ENCODE results near the gene ZNF532.

Gene ZNF532

DNA sequence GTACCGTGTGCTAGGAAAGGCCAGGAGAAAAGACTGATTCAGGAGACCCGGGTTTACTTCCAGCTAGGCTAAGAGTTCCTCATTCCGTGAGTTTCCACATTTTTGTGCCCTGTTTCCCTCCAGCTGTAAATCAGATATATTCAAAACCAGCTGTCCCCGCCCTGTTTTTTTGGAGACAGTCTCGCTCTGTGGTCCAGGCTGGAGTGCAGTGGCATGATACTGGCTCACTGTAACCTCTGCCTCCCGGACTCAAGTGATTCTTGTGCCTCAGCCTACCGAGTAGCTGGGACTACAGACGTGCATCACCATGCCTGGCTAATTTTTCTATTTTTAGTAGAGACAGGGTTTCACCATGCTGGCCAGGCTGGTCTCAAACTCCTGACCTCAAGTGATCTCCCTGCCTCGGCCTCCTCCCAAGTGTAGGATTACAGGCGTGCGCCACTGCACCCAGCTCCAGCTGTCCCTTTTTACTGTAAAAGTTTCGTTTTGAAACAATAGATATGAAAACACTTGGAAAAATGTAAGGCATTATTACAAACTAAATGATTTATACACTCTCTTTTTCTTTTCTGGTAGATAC lies 162.2 kb downstream of the ZNF532 start:
- no peak overlapping the region for H3K4me2 ChIP-seq (ENCODE audit: low read length)
- TF ChIP-seq, protein P1, sequence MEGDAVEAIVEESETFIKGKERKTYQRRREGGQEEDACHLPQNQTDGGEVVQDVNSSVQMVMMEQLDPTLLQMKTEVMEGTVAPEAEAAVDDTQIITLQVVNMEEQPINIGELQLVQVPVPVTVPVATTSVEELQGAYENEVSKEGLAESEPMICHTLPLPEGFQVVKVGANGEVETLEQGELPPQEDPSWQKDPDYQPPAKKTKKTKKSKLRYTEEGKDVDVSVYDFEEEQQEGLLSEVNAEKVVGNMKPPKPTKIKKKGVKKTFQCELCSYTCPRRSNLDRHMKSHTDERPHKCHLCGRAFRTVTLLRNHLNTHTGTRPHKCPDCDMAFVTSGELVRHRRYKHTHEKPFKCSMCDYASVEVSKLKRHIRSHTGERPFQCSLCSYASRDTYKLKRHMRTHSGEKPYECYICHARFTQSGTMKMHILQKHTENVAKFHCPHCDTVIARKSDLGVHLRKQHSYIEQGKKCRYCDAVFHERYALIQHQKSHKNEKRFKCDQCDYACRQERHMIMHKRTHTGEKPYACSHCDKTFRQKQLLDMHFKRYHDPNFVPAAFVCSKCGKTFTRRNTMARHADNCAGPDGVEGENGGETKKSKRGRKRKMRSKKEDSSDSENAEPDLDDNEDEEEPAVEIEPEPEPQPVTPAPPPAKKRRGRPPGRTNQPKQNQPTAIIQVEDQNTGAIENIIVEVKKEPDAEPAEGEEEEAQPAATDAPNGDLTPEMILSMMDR (IDR thresholded peaks at IDR 0.05; ENCODE audit: low read depth, low read length): no peak
- TF ChIP-seq EZH2phosphoT487 (IDR thresholded peaks at IDR 0.05; ENCODE audit: low read depth): no peak
- no peaks in the 10 kb centered on the region for H3K36me3 ChIP-seq (replicated peaks; ENCODE audit: low read depth, low read length)
- H3K27me3 ChIP-seq (ENCODE audit: low read depth, low read length): no peaks in the 10 kb centered on the region
- 0 out of 2 replicates have a peak, but pooled peaks cover 2% of the 10 kb centered on the region for H3K9me3 ChIP-seq (ENCODE audit: insufficient read depth, low read length)
- no peak overlapping the region for H3K9ac ChIP-seq (ENCODE audit: low read length)
- no peaks in the 10 kb centered on the region for H4K20me1 ChIP-seq (ENCODE audit: insufficient read depth, low read length)
- H3K79me2 ChIP-seq (ENCODE audit: low read length): no peaks in the 10 kb centered on the region
- no peak overlapping the region for H3K27ac ChIP-seq (ENCODE audit: low read length)
- H3K4me1 ChIP-seq (ENCODE audit: low read length): peaks cover 8% of the 10 kb centered on the region
- no peak overlapping the region for H2AFZ ChIP-seq (ENCODE audit: low read depth, low read length)
- H3K4me3 ChIP-seq (ENCODE audit: low read length): no peak overlapping the region

DNA sequence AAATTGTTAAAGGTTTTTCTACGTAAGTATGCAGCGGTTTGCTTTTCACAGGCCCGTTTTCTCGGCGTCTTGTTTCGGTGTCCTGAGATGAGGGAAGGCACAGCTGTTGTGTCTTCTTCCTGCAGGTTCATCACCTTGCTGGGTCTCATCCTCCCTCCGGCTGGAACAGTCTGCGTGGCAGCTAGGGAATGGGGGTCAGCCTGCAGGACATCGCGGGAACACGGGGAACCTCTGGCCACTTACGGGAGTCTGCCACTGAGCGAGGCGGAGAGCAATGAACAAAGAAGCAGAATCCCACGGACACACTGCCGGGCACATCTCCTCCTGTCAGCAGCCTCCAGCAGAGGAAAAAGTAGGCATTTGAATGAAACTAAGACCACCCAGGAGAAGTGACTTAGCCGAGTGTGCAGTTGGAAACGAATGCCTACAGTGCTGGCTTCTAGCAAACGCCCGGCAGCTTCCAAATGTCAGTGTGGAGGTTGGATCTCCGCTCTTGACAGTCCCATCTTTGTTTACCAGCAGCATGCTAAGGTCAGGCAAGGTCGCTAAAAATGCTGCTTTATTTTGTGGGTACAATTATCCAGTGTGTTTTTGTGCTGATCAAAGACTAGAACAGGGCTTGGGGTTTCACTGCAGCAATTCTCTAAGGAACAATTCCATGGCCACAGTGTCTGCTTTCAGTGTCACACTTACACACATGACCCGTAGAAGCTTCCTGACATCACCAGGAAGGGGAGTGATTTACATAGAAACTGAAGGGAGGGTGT lies 165.2 kb downstream of the ZNF532 start:
- TF ChIP-seq, protein P1 (IDR thresholded peaks at IDR 0.05; ENCODE audit: low read depth, low read length): no peak
- no peak for TF ChIP-seq EZH2phosphoT487 (IDR thresholded peaks at IDR 0.05; ENCODE audit: low read depth)
- H3K79me2 ChIP-seq (ENCODE audit: low read length): no peaks in the 10 kb centered on the region
- no peak overlapping the region for H3K4me3 ChIP-seq (ENCODE audit: low read length)
- H3K9ac ChIP-seq (ENCODE audit: low read length): no peak overlapping the region
- no peaks in the 10 kb centered on the region; the same call in 1 of the 2 replicates for H3K4me1 ChIP-seq (ENCODE audit: low read length)
- H3K36me3 ChIP-seq (replicated peaks; ENCODE audit: low read depth, low read length): no peaks in the 10 kb centered on the region
- H3K4me2 ChIP-seq (ENCODE audit: low read length): no peak overlapping the region
- no peaks in the 10 kb centered on the region for H4K20me1 ChIP-seq (ENCODE audit: insufficient read depth, low read length)
- H2AFZ ChIP-seq (ENCODE audit: low read depth, low read length): 0 out of 2 replicates have a peak overlapping the region, but pooled peaks have one; percentile 50
- H3K27me3 ChIP-seq (ENCODE audit: low read depth, low read length): no peaks in the 10 kb centered on the region
- no peak overlapping the region for H3K27ac ChIP-seq (ENCODE audit: low read length)
- 0 out of 2 replicates have a peak, but pooled peaks cover 2% of the 10 kb centered on the region for H3K9me3 ChIP-seq (ENCODE audit: insufficient read depth, low read length)

DNA sequence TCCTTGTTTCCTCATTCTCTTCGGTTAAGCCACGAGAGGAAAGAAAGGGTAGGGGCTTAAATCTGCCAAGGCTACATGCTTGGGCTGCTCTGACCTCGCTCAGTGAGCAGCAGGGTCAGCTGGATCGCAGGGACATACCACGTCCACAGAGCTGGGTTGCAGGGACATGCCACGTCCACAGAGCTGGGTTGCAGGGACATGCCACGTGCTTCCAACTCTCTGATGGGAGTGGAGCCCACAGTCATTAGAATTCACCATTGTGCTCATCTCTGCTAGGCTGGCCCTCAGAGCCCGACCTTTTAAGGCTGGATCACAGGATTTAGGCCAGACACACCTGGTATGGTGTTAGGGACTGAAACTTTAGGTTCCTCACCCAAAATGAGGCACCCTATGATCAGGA lies 167.6 kb downstream of the ZNF532 start:
- H3K9ac ChIP-seq (ENCODE audit: low read length): no peak overlapping the region
- H3K27ac ChIP-seq (ENCODE audit: low read length): no peak overlapping the region
- H3K27me3 ChIP-seq (ENCODE audit: low read depth, low read length): no peaks in the 10 kb centered on the region
- no peaks in the 10 kb centered on the region for H3K36me3 ChIP-seq (replicated peaks; ENCODE audit: low read depth, low read length)
- H2AFZ ChIP-seq (ENCODE audit: low read depth, low read length): no peak overlapping the region
- H4K20me1 ChIP-seq (ENCODE audit: insufficient read depth, low read length): no peaks in the 10 kb centered on the region
- no peak overlapping the region for H3K4me2 ChIP-seq (ENCODE audit: low read length)
- no peak overlapping the region for H3K4me3 ChIP-seq (ENCODE audit: low read length)
- peaks cover 5% of the 10 kb centered on the region for H3K4me1 ChIP-seq (ENCODE audit: low read length)
- TF ChIP-seq, protein P1 (IDR thresholded peaks at IDR 0.05; ENCODE audit: low read depth, low read length): no peak
- TF ChIP-seq EZH2phosphoT487 (IDR thresholded peaks at IDR 0.05; ENCODE audit: low read depth): no peak
- H3K79me2 ChIP-seq (ENCODE audit: low read length): no peaks in the 10 kb centered on the region
- no peaks in the 10 kb centered on the region for H3K9me3 ChIP-seq (ENCODE audit: insufficient read depth, low read length)

DNA sequence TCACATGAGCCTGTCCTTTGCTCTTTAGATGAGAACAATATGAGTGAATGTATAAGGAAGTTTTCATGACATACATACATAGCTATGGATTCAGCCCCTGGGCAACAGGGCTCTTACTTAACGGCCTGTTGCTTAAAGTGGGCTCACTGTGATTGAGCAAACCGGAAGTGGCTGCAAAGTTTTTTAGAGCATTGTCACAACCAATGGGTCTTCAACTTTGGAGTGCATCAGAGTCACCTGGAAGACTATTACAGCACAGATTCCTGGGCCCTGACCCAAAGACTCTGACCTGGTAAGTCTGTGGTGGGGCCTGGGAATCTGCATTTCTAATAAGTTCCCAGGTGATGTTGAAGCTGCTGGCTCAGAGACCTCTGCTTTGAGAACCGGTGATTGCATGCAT lies 168.7 kb downstream of the ZNF532 start:
- H3K36me3 ChIP-seq (replicated peaks; ENCODE audit: low read depth, low read length): no peaks in the 10 kb centered on the region
- no peaks in the 10 kb centered on the region for H3K79me2 ChIP-seq (ENCODE audit: low read length)
- no peak overlapping the region for H3K4me3 ChIP-seq (ENCODE audit: low read length)
- no peaks in the 10 kb centered on the region for H3K27me3 ChIP-seq (ENCODE audit: low read depth, low read length)
- H4K20me1 ChIP-seq (ENCODE audit: insufficient read depth, low read length): no peaks in the 10 kb centered on the region
- peaks cover 9% of the 10 kb centered on the region for H3K4me1 ChIP-seq (ENCODE audit: low read length)
- 0 out of 2 replicates have a peak overlapping the region, but pooled peaks have one; percentile 10 for H2AFZ ChIP-seq (ENCODE audit: low read depth, low read length)
- no peak overlapping the region for H3K9ac ChIP-seq (ENCODE audit: low read length)
- no peak overlapping the region for H3K27ac ChIP-seq (ENCODE audit: low read length)
- TF ChIP-seq EZH2phosphoT487 (IDR thresholded peaks at IDR 0.05; ENCODE audit: low read depth): no peak
- TF ChIP-seq, protein P1 (IDR thresholded peaks at IDR 0.05; ENCODE audit: low read depth, low read length): no peak
- H3K9me3 ChIP-seq (ENCODE audit: insufficient read depth, low read length): no peaks in the 10 kb centered on the region
- H3K4me2 ChIP-seq (ENCODE audit: low read length): no peak overlapping the region

Measured in OCI-LY3 (cell line).